Ovary (tissue), 9 donors: ENCODE measurements around the gene SESN2. TPM values are rescaled to one million over a fixed set of nuclear protein-coding genes. Genes with fewer than 3 reads are reported as not detected.
A peak's percentile ranks its signal among the peaks of the same experiment; 100 is the strongest.

Source experiments
- DNase-seq, 5 donors: peaks; one replicate each; pipeline ENCODE4 v3.0.0-alpha.2; 2019 to 2020
- H3K27ac ChIP-seq, 2 donors: fragments of 200-600 bp; one replicate each; pipeline versions ENCODE4 v1.5.1 to v1.8.0; 2019 to 2022
- H3K27me3 ChIP-seq: fragments of 200-600 bp; one replicate; pipeline ENCODE4 v1.8.0; 2022
- H3K36me3 ChIP-seq: fragments of 200-600 bp; sonication (generic); one replicate; pipeline ENCODE4 v1.5.1; 2019
- H3K4me1 ChIP-seq: one replicate; pipeline ENCODE4 v1.8.1; 2013; ENCODE audit warnings: mild to moderate bottlenecking, moderate library complexity; ENCODE audit not compliant: insufficient read depth
- H3K4me3 ChIP-seq: fragments of 200-600 bp; sonication (generic); one replicate; pipeline ENCODE4 v1.5.1; 2017
- H3K9me3 ChIP-seq, 2 donors: fragments of 200-600 bp in 1 of 2; sonication (generic) in 1 of 2; one replicate each; pipeline versions ENCODE4 v1.5.1 to v1.8.1; 2013 to 2019; ENCODE audit warnings: mild to moderate bottlenecking in 1 of 2, moderate library complexity in 1 of 2
- EP300 ChIP-seq: sonication (generic); formaldehyde crosslinking; IDR thresholded peaks from one replicate; pipeline ENCODE4 v1.6.1; 2017; ENCODE audit warnings: antibody characterized with exemption
- POLR2A ChIP-seq: fragments of 450-650 bp; IDR thresholded peaks from one replicate; pipeline ENCODE4 v1.6.1; 2017; ENCODE audit warnings: antibody characterized with exemption, mild to moderate bottlenecking, moderate library complexity
- WGBS, 3 donors: extraction: QIAGEN DNeasy Blood & Tissue Kit in 1 of 3; methylation state at CpG; one replicate each; pipeline versions ENCODE4 v1.1.5 to v1.1.7; 2013 to 2017; 5-methylcytosine and 5-hydroxymethylcytosine counted together
- intact Hi-C, 4 donors: fragments of 100-400 bp; cut with DNase I; formaldehyde crosslinking; loops; one replicate each; pipeline versions ENCODE4 v1.11.0 to v1.15.1; 2022 to 2023
- polyA plus RNA-seq, 2 donors: library from polyadenylated mRNA; stranded (reverse); fragments of 200-250 nt in 1 of 2; fragments of 350-450 nt in 1 of 2; fragmentation: Illumina TruSeq in 1 of 2; extraction: RNeasy Lipid Tissue Mini Kit (QIAGEN cat#74804) in 1 of 2; gene quantifications; one replicate each; pipeline ENCODE4 v1.2.3, GENCODE V29; 2013 to 2014
- total RNA-seq, 7 donors: library from RNA; depleted of rRNA in 2 of 7; stranded (reverse); fragments of >200 nt in 2 of 7; fragmentation: NEBNext Ultra II Directional in 3 of 7; extraction: Animal tissue kit (Norgen Biotek cat#: 25700) in 3 of 7; gene quantifications; one replicate each; pipeline versions ENCODE4 v1.1.0 to v1.2.4, GENCODE V29; 2016 to 2023
- TF ChIP-seq, protein P1 (sequence below), 3 donors: fragments of 450-650 bp in 2 of 3; fragments of 200-600 bp in 1 of 3; IDR thresholded peaks; one replicate each; pipeline versions ENCODE4 v1.5.1 to v1.8.0; 2016 to 2022; ENCODE audit warnings: antibody characterized with exemption in 3 of 3, mild to moderate bottlenecking in 1 of 3
- donor health status: DM: no; HTN: no; CAD: no; lungs with moderate emphysema.
- donor health status: DM: no; HTN: no; CAD: no.
- donor health status: Bipolar disorder and iron deficiency.
- donor health status: DM: yes; HTN: yes; CAD: no.
- donor health status: DM: no; HTN: no; CAD: no.
- donor health status: DM: yes; HTN: yes; CAD: no.

Gene SESN2
- total and polyA plus RNA-seq, 9 donors, result 7.4 to 79.9 (median 25.0) TPM

DNA sequence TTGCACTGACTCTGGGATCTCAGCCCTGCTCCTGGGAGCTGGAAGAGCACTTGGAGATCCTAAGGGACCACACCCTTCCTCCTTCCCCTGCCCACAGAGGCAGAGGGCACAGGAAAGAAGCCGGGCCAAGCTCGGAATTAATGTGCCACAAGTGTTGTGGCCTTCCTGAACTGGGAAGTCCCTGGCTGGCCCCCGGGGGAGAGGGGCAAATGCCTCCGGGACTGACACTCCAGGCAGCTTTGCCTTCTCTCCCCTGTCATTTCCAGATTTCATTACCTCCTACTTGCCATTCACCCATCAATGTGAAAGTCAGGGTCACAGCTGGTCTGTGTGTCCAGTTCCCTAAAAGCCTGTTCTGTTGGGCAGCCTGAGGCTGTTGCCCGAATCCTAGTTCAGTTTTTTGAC, 21.7 kb downstream of the SESN2 start:
- Histone ChIP-seq H3K4me1 (no peaks in the 10 kb centered on the region), H3K27me3 (no peaks in the 10 kb centered on the region), H3K9me3 (no peaks in the 10 kb centered on the region), H3K4me3 (no peak overlapping the region), H3K27ac (peak overlapping the region in 1 of 2 donors; percentile 42), H3K36me3 (no peaks in the 10 kb centered on the region)
- 60 to 65% (median 64%) methylated on average over 5 of the region's 5 CpGs for WGBS, 3 donors
- TF ChIP-seq POLR2A, result no peak
- TF ChIP-seq, protein P1, sequence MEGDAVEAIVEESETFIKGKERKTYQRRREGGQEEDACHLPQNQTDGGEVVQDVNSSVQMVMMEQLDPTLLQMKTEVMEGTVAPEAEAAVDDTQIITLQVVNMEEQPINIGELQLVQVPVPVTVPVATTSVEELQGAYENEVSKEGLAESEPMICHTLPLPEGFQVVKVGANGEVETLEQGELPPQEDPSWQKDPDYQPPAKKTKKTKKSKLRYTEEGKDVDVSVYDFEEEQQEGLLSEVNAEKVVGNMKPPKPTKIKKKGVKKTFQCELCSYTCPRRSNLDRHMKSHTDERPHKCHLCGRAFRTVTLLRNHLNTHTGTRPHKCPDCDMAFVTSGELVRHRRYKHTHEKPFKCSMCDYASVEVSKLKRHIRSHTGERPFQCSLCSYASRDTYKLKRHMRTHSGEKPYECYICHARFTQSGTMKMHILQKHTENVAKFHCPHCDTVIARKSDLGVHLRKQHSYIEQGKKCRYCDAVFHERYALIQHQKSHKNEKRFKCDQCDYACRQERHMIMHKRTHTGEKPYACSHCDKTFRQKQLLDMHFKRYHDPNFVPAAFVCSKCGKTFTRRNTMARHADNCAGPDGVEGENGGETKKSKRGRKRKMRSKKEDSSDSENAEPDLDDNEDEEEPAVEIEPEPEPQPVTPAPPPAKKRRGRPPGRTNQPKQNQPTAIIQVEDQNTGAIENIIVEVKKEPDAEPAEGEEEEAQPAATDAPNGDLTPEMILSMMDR (IDR thresholded peaks at IDR 0.05), result no peak
- TF ChIP-seq EP300, result no peak
- no peak for DNase-seq
- intact Hi-C loops, result no loop called here

DNA sequence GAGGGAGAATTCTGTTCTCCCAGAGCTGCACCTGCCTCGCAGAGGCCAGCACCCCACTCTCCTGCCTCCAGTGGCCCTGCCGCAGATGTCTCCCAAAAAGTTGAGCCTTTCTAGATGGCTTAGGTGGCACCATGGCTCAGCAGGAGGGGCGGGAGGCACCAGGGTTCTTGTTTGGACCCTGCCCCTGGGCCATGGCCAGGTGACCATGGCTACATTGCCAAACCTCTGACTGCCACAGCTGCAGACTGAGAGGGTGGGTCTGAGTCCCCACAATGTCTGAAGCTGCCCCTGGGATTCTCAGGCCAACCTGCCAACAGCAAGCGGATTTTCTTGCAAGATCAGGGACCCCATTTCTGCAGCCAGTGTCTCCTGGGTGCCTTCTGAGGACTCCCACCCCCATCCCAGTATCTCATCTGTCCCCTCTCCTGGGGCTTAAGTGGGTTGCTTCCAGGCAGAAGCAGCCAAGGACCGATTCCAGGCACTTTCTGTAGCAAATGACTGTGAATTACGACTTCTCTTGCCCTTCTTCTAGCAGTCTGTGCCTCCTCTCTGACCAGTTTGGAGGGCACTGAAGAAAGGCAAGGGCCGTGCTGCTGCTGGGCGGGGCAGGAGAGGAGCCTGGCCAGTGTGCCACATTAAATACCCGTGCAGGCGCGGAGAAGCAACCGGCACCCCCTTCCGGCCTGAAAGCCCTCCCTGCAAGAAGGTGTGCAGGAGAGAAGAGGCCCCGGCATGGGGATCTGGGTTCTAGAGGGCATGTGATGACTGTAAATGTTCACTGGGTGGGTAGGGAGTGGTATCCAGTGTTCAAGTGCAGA, 22.5 kb downstream of the SESN2 start:
- DNase-seq, result no peak
- Histone ChIP-seq H3K9me3 (no peaks in the 10 kb centered on the region), H3K4me1 (no peaks in the 10 kb centered on the region), H3K27ac (no peak overlapping the region), H3K27me3 (no peaks in the 10 kb centered on the region), H3K4me3 (no peak overlapping the region), H3K36me3 (no peaks in the 10 kb centered on the region)
- intact Hi-C loops, result loop anchor here in 1 of 4 donors (2.0 kb wide), 1 partner anchor 19 kb away; no protein-coding TSS in a partner anchor
- 82 to 90% (median 83%) methylated on average over 14 of the region's 14 CpGs for WGBS, 3 donors
- TF ChIP-seq POLR2A, result no peak

DNA sequence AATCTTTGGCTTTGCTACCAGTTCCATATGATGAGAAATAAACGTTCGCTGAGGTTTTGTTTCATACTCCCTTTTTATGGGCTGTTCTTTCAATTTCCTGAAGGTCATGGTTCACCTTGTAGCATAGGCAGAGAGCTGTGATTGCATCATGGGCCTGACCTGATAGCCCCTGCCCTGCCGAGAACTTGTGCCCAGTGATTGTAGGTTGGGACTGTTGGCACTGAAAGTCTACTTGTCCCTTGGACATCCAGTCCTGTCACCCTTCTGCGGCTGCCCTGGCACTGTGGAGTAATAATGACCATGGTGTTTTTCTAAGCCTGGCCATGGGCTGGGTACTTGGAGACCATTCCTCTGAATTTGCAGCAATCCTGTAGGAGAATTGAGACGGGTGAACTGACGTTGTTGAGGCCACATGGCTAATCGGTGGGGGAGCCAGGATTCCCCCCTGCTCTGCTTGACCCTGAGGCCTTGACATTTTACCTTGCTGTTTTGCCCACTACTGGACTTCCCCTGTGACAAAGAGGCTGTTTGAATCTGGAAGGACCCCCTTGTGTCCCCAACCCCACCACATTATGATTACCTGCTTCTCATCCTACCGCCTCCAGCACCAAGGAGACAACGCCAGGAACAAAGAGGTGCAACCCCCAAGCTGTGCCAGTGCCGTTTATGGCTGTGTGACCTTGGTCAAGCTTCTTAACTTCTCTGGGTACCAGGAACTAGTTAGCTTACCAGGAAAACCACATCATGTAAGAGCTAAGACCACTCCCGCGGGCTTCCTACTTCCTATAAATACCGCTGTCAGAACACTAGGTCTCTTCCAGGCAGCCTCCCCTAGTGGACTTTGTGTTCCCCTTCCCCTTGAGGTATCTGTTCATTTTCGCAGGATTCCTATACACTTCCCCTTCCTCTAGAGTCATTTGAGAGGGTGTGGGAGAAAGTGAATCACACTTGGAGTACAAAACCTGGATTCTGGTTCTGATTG, 23.4 kb downstream of the SESN2 start:
- Histone ChIP-seq H3K27ac (no peak overlapping the region), H3K4me3 (no peak overlapping the region), H3K27me3 (no peaks in the 10 kb centered on the region), H3K36me3 (no peaks in the 10 kb centered on the region), H3K9me3 (no peaks in the 10 kb centered on the region), H3K4me1 (no peaks in the 10 kb centered on the region)
- WGBS, 3 donors, result 74 to 83% (median 75%) methylated on average over 14 of the region's 14 CpGs
- intact Hi-C loops, result loop anchor here in 1 of 4 donors (2.0 kb wide), 1 partner anchor 20 kb away; no protein-coding TSS in a partner anchor
- no peak for TF ChIP-seq EP300
- DNase-seq, result no peak

DNA sequence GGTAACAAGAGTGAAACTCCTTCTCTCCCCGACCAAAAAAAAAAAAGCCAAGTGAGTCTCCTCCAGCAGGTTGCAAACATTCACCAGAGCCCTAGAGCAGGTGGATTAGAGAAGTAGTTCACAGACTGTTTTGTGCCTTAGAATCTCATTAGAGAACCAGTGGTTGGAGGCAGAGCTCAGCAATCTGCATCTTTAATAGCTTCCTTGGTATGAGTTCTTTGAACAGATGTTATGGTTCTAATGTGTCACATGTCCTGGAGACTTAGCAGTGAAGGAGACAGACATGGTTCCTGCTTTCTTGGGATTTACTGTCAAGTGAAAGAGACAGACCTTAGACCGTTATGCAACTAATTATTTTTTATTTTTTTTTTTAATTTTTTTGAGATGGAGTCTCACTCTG, 26.8 kb downstream of the SESN2 start:
- intact Hi-C loops, result no loop called here
- 26 to 42% (median 32%) methylated on average over 2 of the region's 2 CpGs for WGBS, 3 donors
- no peaks in the 10 kb centered on the region for H3K4me1 ChIP-seq
- H3K27me3 ChIP-seq, result no peaks in the 10 kb centered on the region
- H3K4me3 ChIP-seq, result no peak overlapping the region
- TF ChIP-seq, protein P1 (IDR thresholded peaks at IDR 0.05), result no peak
- TF ChIP-seq POLR2A (no peak), EP300 (no peak)
- no peak for DNase-seq
- no peak overlapping the region for H3K27ac ChIP-seq
- H3K9me3 ChIP-seq, result no peaks in the 10 kb centered on the region
- no peaks in the 10 kb centered on the region for H3K36me3 ChIP-seq

DNA sequence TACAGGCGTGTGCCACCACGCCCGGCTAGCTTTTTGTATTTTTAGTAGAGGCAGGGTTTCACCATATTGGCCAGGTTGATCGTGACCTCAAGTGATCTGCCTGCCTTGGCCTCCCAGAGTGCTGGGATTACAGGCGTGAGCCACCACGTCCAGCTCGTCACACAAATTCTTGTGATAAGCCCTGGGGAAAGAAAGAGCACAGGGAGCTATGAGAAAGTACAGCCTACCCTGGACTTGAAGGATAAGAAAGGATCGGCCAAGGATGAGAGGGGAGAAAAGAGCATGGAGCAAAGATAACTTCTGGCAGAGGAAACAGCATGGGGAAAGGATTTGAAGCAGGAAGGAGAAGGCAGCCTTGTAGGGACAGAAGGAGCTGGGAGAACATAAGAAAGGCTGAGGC, 29.2 kb downstream of the SESN2 start:
- intact Hi-C loops, result no loop called here
- 61 to 69% (median 67%) methylated on average over 8 of the region's 8 CpGs for WGBS, 3 donors

More for the DNA sequence above, 29.2 kb downstream of the SESN2 start:
- Histone ChIP-seq H3K27ac (no peak overlapping the region), H3K4me1 (no peaks in the 10 kb centered on the region), H3K27me3 (no peaks in the 10 kb centered on the region), H3K4me3 (no peak overlapping the region), H3K36me3 (no peaks in the 10 kb centered on the region), H3K9me3 (no peaks in the 10 kb centered on the region)
- DNase-seq, result no peak
- no peak for TF ChIP-seq EP300
- TF ChIP-seq, protein P1 (IDR thresholded peaks at IDR 0.05), result no peak
- TF ChIP-seq POLR2A, result no peak
